Endothelial cell (in vitro differentiated cells): ENCODE results near the gene SBK2. TPM values are rescaled to one million over a fixed set of nuclear protein-coding genes. Genes with fewer than 3 reads are reported as not detected.

Source experiments
- DNase-seq: peaks from one replicate; pipeline ENCODE4 v3.0.0; 2021; ENCODE audit warnings: low spot score
- H3K27ac Mint-ChIP-seq: one replicate; pipeline ENCODE4 v1.8.0; 2021; ENCODE audit warnings: mixed read lengths, inconsistent platforms; ENCODE audit not compliant: unreplicated experiment
- H3K27me3 Mint-ChIP-seq: one replicate; pipeline ENCODE4 v1.8.0; 2021; ENCODE audit warnings: mild to moderate bottlenecking, moderate library complexity, mixed read lengths, inconsistent platforms; ENCODE audit not compliant: unreplicated experiment
- H3K36me3 Mint-ChIP-seq: one replicate; pipeline ENCODE4 v1.8.0; 2021; ENCODE audit warnings: mild to moderate bottlenecking, low read depth, mixed read lengths, inconsistent platforms; ENCODE audit not compliant: unreplicated experiment
- H3K4me1 Mint-ChIP-seq: one replicate; pipeline ENCODE4 v1.8.0; 2021; ENCODE audit warnings: mild to moderate bottlenecking, mixed read lengths, inconsistent platforms; ENCODE audit not compliant: unreplicated experiment
- H3K4me3 Mint-ChIP-seq: one replicate; pipeline ENCODE4 v1.8.0; 2021; ENCODE audit warnings: mild to moderate bottlenecking, mixed read lengths, inconsistent platforms; ENCODE audit not compliant: unreplicated experiment
- H3K9me3 Mint-ChIP-seq: one replicate; pipeline ENCODE4 v1.8.0; 2021; ENCODE audit warnings: mixed read lengths, inconsistent platforms; ENCODE audit not compliant: unreplicated experiment
- total RNA-seq: library from RNA; stranded (reverse); fragmentation: NEBNext Ultra II Directional; extraction: Animal tissue kit (Norgen Biotek cat#: 25700); gene quantifications from one replicate; pipeline ENCODE4 v1.2.1, GENCODE V29; 2021; ENCODE audit not compliant: unreplicated experiment
- TF ChIP-seq, protein P1 (sequence below): fragments of 200-600 bp; sonication (generic); IDR thresholded peaks from one replicate; pipeline ENCODE4 v1.5.0; 2021; ENCODE audit warnings: antibody characterized with exemption; ENCODE audit not compliant: unreplicated experiment

SBK2 gene
- total RNA-seq, 1 donor from 2014 or later: 0.69 TPM

GRCh38 chr19:55581823-55582223 lies 44.9 kb upstream of the SBK2 start:
- Mint-ChIP-seq H3K27me3 (peaks cover 12% of the 10 kb centered on the region), H3K36me3 (peaks cover 18% of the 10 kb centered on the region), H3K4me1 (peaks cover 23% of the 10 kb centered on the region), H3K9me3 (no peaks in the 10 kb centered on the region), H3K27ac (no peak overlapping the region), H3K4me3 (peak overlapping the region; percentile 98)
- no peak for DNase-seq
- TF ChIP-seq, protein P1, sequence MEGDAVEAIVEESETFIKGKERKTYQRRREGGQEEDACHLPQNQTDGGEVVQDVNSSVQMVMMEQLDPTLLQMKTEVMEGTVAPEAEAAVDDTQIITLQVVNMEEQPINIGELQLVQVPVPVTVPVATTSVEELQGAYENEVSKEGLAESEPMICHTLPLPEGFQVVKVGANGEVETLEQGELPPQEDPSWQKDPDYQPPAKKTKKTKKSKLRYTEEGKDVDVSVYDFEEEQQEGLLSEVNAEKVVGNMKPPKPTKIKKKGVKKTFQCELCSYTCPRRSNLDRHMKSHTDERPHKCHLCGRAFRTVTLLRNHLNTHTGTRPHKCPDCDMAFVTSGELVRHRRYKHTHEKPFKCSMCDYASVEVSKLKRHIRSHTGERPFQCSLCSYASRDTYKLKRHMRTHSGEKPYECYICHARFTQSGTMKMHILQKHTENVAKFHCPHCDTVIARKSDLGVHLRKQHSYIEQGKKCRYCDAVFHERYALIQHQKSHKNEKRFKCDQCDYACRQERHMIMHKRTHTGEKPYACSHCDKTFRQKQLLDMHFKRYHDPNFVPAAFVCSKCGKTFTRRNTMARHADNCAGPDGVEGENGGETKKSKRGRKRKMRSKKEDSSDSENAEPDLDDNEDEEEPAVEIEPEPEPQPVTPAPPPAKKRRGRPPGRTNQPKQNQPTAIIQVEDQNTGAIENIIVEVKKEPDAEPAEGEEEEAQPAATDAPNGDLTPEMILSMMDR: no peak

DNA sequence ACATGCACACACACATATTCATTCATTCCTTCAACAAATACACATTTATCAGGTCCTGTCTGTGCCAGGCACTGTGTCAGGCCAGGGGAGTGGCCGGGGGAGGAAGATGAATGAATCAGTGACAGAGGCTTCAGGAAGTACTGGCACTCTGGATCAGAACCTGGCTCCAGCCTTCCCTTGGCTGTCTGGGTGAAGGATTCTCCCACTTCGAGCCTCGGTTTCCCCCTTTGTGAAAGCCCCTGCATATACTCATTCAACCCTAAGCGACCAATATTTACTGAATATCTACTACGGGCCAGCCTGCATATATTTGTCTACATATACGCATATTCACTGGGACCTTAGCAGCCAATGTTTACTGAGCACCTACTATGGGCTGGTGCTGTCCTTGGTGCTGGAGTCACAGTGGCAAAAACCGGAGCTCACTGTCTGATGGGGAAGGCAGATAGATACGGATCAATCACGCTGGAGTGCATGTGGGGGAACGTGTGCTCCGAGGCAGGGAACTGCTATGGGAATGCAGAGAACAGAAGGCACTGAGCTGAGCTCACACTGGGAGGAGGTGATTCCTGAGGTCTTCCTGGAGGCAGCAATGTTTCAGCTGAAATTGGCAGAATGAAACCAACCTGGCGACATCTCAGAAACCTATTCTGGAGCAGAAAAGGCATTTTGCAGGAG lies 44.4 kb upstream of the SBK2 start:
- H3K27ac Mint-ChIP-seq: peak overlapping the region; percentile 76
- H3K36me3 Mint-ChIP-seq: peaks cover 22% of the 10 kb centered on the region
- H3K9me3 Mint-ChIP-seq: no peaks in the 10 kb centered on the region
- peaks cover 13% of the 10 kb centered on the region for H3K27me3 Mint-ChIP-seq
- no peak for DNase-seq
- peak overlapping the region; percentile 98 for H3K4me3 Mint-ChIP-seq
- H3K4me1 Mint-ChIP-seq: peaks cover 25% of the 10 kb centered on the region
- TF ChIP-seq, protein P1: no peak

DNA sequence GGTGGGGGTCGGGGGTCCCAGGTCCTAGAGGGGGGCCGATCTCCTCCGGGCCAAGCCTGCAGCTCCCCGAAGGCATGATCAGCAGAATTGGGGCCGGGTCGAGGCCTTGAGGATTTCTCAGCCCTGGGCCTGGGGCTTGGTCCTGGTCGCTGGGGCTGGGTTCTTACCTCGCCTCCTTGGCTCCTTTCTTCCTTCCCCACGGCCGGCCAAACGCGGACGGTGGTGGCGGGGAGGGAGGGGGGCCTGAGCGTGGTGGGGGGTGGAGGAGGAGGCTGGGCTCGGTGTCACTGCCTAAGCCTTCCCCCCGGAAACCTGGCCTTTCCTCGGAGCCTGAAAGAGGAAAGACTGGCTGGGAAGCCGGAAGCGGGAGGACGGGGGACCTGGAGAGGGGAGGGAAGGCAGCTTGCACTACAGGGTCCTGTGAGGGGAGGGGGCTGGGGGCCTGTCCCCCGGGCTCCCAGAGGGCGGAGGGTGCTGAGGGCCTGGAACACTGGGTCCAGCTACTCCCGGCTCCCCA lies 43.8 kb upstream of the SBK2 start, which contains the start of gene ZNF579:
Gene ZNF579 (minus strand): TSS at position 221 of the 517 bp plus-strand sequence. CDS start 1,209 bp downstream, outside the sequence.
- Mint-ChIP-seq H3K27me3 (peaks cover 12% of the 10 kb centered on the region), H3K4me3 (peak within 1 kb of the TSS; percentile 98), H3K9me3 (no peaks in the 10 kb centered on the region), H3K4me1 (peaks cover 28% of the 10 kb centered on the region), H3K27ac (peak within 1 kb of the TSS; percentile 89), H3K36me3 (peaks cover 27% of the 10 kb centered on the region)
- DNase-seq: peak; percentile 83
- TF ChIP-seq, protein P1: no peak

- DNase-seq: no peak
- H3K27ac Mint-ChIP-seq: peak overlapping the region; percentile 89
- peaks cover 24% of the 10 kb centered on the region for H3K4me1 Mint-ChIP-seq
- peaks cover 23% of the 10 kb centered on the region for H3K36me3 Mint-ChIP-seq
- peak overlapping the region; percentile 98 for H3K4me3 Mint-ChIP-seq
- peaks cover 7% of the 10 kb centered on the region for H3K27me3 Mint-ChIP-seq
- no peaks in the 10 kb centered on the region for H3K9me3 Mint-ChIP-seq
- TF ChIP-seq, protein P1: no peak
These were observed 43.1 kb upstream of the SBK2 start for GRCh38 chr19:55579766-55580621.
